HepG2 (cell line): ENCODE measurements around the gene NPDC1. TPM values are rescaled to one million over a fixed set of nuclear protein-coding genes. Genes with fewer than 3 reads are reported as not detected.

Experiments
- CCDC6 ChIP-seq: sonication (generic); formaldehyde crosslinking; IDR thresholded peaks from 2 replicates; pipeline ENCODE4 v1.8.1; 2022; ENCODE audit warnings: mild to moderate bottlenecking, missing genetic modification reagents, moderate library complexity
- CSRNP2 ChIP-seq: sonication (generic); formaldehyde crosslinking; conservative IDR thresholded peaks from 2 replicates; pipeline ENCODE4 v1.8.0; 2022; ENCODE audit warnings: low read depth, missing genetic modification reagents
- FOXO1 ChIP-seq: sonication (generic); formaldehyde crosslinking; IDR thresholded peaks from 2 replicates; pipeline ENCODE4 v1.4.0; 2020; ENCODE audit warnings: missing genetic modification reagents
- ISX ChIP-seq: sonication (generic); formaldehyde crosslinking; conservative IDR thresholded peaks from 2 replicates; pipeline ENCODE4 v1.5.0; 2020; ENCODE audit warnings: missing genetic modification reagents
- JUN ChIP-seq: sonication (generic); formaldehyde crosslinking; IDR thresholded peaks from 2 replicates; pipeline ENCODE4 v1.4.0; 2020; ENCODE audit warnings: mild to moderate bottlenecking, missing genetic modification reagents
- MAF1 ChIP-seq: sonication (generic); formaldehyde crosslinking; IDR thresholded peaks from 2 replicates; pipeline ENCODE4 v1.5.0; 2020; ENCODE audit warnings: missing genetic modification reagents, borderline replicate concordance
- MYC ChIP-seq: sonication (generic); formaldehyde crosslinking; IDR thresholded peaks from 2 replicates; pipeline ENCODE4 v1.9.0; 2021; ENCODE audit warnings: missing genetic modification reagents, borderline replicate concordance
- NFYB ChIP-seq: sonication (generic); formaldehyde crosslinking; IDR thresholded peaks from 2 replicates; pipeline ENCODE4 v1.4.0; 2020; ENCODE audit warnings: missing genetic modification reagents
- SAP130 ChIP-seq: IDR thresholded peaks from 2 replicates; pipeline ENCODE4 v1.6.1; 2016; ENCODE audit warnings: low read depth
- SP140L ChIP-seq: sonication (generic); formaldehyde crosslinking; IDR thresholded peaks from 2 replicates; pipeline ENCODE4 v1.4.0; 2020; ENCODE audit warnings: missing genetic modification reagents, borderline replicate concordance
- TBP ChIP-seq: sonication (generic); formaldehyde crosslinking; IDR thresholded peaks from 2 replicates; pipeline ENCODE4 v1.5.0; 2020; ENCODE audit warnings: missing genetic modification reagents
- TCF7 ChIP-seq: sonication (generic); IDR thresholded peaks from 2 replicates; pipeline ENCODE4 v1.6.1; 2016; ENCODE audit warnings: antibody characterized with exemption, low read depth
- ZEB1 ChIP-seq: IDR thresholded peaks from 2 replicates; pipeline ENCODE4 v1.6.1; 2012; ENCODE audit warnings: mild to moderate bottlenecking, low read depth, inconsistent platforms; ENCODE audit not compliant: insufficient replicate concordance
- ZKSCAN1 ChIP-seq: fragments of 150-350 bp; IDR thresholded peaks from 2 replicates; pipeline ENCODE4 v1.6.1; 2014; ENCODE audit warnings: low read length
- ZNF10 ChIP-seq: sonication (generic); formaldehyde crosslinking; IDR thresholded peaks from 2 replicates; pipeline ENCODE4 v1.4.0; 2020; ENCODE audit warnings: mild to moderate bottlenecking, low read depth, missing genetic modification reagents, borderline replicate concordance
- ZNF75D ChIP-seq: sonication (generic); formaldehyde crosslinking; IDR thresholded peaks from 2 replicates; pipeline ENCODE4 v1.8.1; 2023; ENCODE audit warnings: missing genetic modification reagents, mild to moderate bottlenecking, borderline replicate concordance
- polyA plus RNA-seq, 8 experiments: library from polyadenylated mRNA; depleted of rRNA in 3 of 8; stranded (reverse) in 7 of 8; unstranded in 1 of 8; fragments of >200 nt; fragmentation: Illumina TruSeq in 4 of 8; extraction: Trizol in 4 of 8; gene quantifications; 2 replicates each; pipeline versions ENCODE4 v1.2.1 to v1.2.3, GENCODE V29; 2011 to 2016; ENCODE audit warnings: low read depth in 4 of 8, missing spikeins in 1 of 8, mixed read lengths in 1 of 8; ENCODE audit not compliant: insufficient read depth in 1 of 8
- total RNA-seq, 5 experiments: library from RNA; depleted of rRNA; stranded (reverse); fragments of >200 nt; fragmentation: Illumina TruSeq; extraction: Trizol; gene quantifications; 2 replicates each; pipeline ENCODE4 v1.2.3, GENCODE V29; 2016; ENCODE audit warnings: low read depth in 1 of 5
- TF ChIP-seq, protein P1 (sequence below): sonication (generic); formaldehyde crosslinking; IDR thresholded peaks from 2 replicates; pipeline ENCODE4 v1.4.0; 2020; ENCODE audit warnings: missing genetic modification reagents
- TF ChIP-seq, protein P2 (sequence below): sonication (generic); formaldehyde crosslinking; IDR thresholded peaks from 2 replicates; pipeline ENCODE4 v1.5.1; 2020; ENCODE audit warnings: mild to moderate bottlenecking, missing genetic modification reagents, borderline replicate concordance
- TF ChIP-seq, protein P3 (sequence below), 2 experiments: IDR thresholded peaks; 2 replicates each; pipeline ENCODE4 v1.6.1; 2011 to 2012; ENCODE audit warnings: low read length in 2 of 2, borderline replicate concordance in 1 of 2, low read depth in 1 of 2, mild to moderate bottlenecking in 1 of 2, moderate library complexity in 1 of 2
- TF ChIP-seq, protein P4 (sequence below): sonication (generic); formaldehyde crosslinking; IDR thresholded peaks from 2 replicates; pipeline ENCODE4 v1.5.0; 2020; ENCODE audit warnings: missing genetic modification reagents

The NPDC1 gene
- total and polyA plus RNA-seq, 2 of the 13 experiments (the other 11 are each of a cell fraction or from before 2014, with no cell fraction given) = 0.84 to 5.4 TPM

DNA sequence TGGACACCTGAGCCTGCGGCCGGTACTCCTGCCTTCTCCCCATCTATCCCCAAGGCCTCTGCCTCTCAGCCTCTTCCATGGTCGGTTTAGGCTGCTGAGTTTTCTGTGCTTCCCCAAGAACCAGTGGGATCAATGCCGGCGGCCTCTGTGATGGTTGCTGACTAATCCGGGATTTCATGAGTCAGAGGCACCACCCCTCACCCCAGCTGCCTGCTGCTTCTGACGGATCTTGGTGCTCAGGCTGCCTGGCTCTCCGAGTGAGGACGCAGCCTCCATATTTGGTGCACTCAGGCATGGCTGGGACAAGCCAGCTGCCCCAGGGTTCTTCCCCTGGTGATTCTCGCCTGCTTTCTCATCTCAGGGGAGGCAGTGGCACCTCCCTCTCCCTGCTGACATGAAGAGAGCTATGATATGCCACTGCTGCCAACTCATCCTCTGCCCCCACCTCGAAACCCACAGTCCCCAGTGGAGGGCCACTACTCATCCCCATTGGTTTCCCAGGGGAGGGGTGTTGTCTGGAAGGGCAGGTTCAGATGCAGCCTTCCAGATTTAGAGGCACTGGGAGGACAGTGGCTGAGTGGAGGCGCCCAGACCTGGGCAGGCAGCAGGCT lies 37.5 kb upstream of the NPDC1 start (continued):
- peak; percentile 58; the same call in 1 of the 2 replicates for TF ChIP-seq SAP130 (CRISPR knock-in tag)
- TF ChIP-seq NFYB (CRISPR knock-in tag) = no peak
- TF ChIP-seq ZNF10 (CRISPR knock-in tag) = no peak
- no peak for TF ChIP-seq ZNF75D (CRISPR knock-in tag)
- no peak for TF ChIP-seq ISX
- TF ChIP-seq, protein P1, sequence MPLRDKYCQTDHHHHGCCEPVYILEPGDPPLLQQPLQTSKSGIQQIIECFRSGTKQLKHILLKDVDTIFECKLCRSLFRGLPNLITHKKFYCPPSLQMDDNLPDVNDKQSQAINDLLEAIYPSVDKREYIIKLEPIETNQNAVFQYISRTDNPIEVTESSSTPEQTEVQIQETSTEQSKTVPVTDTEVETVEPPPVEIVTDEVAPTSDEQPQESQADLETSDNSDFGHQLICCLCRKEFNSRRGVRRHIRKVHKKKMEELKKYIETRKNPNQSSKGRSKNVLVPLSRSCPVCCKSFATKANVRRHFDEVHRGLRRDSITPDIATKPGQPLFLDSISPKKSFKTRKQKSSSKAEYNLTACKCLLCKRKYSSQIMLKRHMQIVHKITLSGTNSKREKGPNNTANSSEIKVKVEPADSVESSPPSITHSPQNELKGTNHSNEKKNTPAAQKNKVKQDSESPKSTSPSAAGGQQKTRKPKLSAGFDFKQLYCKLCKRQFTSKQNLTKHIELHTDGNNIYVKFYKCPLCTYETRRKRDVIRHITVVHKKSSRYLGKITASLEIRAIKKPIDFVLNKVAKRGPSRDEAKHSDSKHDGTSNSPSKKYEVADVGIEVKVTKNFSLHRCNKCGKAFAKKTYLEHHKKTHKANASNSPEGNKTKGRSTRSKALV = no peak
- TF ChIP-seq MYC (CRISPR knock-in tag) = no peak; the same call in 1 of the 2 replicates
- TF ChIP-seq, protein P2, sequence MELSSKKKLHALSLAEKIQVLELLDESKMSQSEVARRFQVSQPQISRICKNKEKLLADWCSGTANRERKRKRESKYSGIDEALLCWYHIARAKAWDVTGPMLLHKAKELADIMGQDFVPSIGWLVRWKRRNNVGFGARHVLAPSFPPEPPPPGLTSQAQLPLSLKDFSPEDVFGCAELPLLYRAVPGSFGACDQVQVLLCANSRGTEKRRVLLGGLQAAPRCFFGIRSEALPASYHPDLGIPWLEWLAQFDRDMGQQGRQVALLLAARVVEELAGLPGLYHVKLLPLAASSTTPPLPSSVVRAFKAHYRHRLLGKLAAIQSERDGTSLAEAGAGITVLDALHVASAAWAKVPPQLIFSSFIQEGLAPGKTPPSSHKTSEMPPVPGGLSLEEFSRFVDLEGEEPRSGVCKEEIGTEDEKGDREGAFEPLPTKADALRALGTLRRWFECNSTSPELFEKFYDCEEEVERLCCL = no peak
- TF ChIP-seq CCDC6 (CRISPR knock-in tag) = no peak
- TF ChIP-seq CSRNP2 = no peak
- TF ChIP-seq, protein P3, sequence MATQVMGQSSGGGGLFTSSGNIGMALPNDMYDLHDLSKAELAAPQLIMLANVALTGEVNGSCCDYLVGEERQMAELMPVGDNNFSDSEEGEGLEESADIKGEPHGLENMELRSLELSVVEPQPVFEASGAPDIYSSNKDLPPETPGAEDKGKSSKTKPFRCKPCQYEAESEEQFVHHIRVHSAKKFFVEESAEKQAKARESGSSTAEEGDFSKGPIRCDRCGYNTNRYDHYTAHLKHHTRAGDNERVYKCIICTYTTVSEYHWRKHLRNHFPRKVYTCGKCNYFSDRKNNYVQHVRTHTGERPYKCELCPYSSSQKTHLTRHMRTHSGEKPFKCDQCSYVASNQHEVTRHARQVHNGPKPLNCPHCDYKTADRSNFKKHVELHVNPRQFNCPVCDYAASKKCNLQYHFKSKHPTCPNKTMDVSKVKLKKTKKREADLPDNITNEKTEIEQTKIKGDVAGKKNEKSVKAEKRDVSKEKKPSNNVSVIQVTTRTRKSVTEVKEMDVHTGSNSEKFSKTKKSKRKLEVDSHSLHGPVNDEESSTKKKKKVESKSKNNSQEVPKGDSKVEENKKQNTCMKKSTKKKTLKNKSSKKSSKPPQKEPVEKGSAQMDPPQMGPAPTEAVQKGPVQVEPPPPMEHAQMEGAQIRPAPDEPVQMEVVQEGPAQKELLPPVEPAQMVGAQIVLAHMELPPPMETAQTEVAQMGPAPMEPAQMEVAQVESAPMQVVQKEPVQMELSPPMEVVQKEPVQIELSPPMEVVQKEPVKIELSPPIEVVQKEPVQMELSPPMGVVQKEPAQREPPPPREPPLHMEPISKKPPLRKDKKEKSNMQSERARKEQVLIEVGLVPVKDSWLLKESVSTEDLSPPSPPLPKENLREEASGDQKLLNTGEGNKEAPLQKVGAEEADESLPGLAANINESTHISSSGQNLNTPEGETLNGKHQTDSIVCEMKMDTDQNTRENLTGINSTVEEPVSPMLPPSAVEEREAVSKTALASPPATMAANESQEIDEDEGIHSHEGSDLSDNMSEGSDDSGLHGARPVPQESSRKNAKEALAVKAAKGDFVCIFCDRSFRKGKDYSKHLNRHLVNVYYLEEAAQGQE (IDR thresholded peaks at IDR 0.05; ENCODE audit: borderline replicate concordance in 1 of 2, low read depth in 1 of 2, low read length in 2 of 2) = no peak
- TF ChIP-seq SP140L (CRISPR knock-in tag) = no peak
- TF ChIP-seq FOXO1 = no peak
- TF ChIP-seq, protein P4, sequence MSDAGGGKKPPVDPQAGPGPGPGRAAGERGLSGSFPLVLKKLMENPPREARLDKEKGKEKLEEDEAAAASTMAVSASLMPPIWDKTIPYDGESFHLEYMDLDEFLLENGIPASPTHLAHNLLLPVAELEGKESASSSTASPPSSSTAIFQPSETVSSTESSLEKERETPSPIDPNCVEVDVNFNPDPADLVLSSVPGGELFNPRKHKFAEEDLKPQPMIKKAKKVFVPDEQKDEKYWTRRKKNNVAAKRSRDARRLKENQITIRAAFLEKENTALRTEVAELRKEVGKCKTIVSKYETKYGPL = no peak
- no peak for TF ChIP-seq MAF1
- TF ChIP-seq JUN (CRISPR knock-in tag) = no peak
- TF ChIP-seq TBP (CRISPR knock-in tag) = no peak
- TF ChIP-seq TCF7 = peak; percentile 77; the same call in 1 of the 2 replicates
- TF ChIP-seq ZKSCAN1 = no peak
- no peak for TF ChIP-seq ZEB1
